Measurements from ENCODE around the gene ATG4B.

The ATG4B gene

GRCh38 chr2:241595600-241596140, 41.8 kb upstream of the ATG4B start:
- Histone ChIP-seq H2BK120ac (ENCODE audit: low read depth, low read length) (no peak overlapping the region), H3K79me2 (ENCODE audit: control insufficient read depth, insufficient read depth, low read length) (no peaks in the 10 kb centered on the region), H3K9ac (ENCODE audit: low read length) (no peak overlapping the region), H4K5ac (ENCODE audit: low read length) (no peak overlapping the region), H2AK5ac (ENCODE audit: low read length) (no peak overlapping the region), H3K27ac (ENCODE audit: low read depth, low read length) (no peak overlapping the region), H3K4me3 (ENCODE audit: low read length) (no peak overlapping the region), H2BK5ac (ENCODE audit: low read length) (no peak overlapping the region), H3K4ac (ENCODE audit: low read depth, low read length) (no peak overlapping the region), H3K23ac (ENCODE audit: low read length) (no peak overlapping the region), H3K4me2 (ENCODE audit: low read length) (no peak overlapping the region), H3K79me1 (ENCODE audit: low read length) (no peaks in the 10 kb centered on the region), H3K36me3 (ENCODE audit: control insufficient read depth, insufficient read depth, low read length) (peaks cover 1% of the 10 kb centered on the region), H2BK15ac (replicated peaks; ENCODE audit: low read depth) (no peak overlapping the region), H3K27me3 (ENCODE audit: insufficient read depth, low read length, poor library complexity) (no peaks in the 10 kb centered on the region), H3K56ac (ENCODE audit: low read length) (no peak overlapping the region), H3K4me1 (ENCODE audit: control insufficient read depth, low read depth, low read length) (no peaks in the 10 kb centered on the region), H4K8ac (ENCODE audit: low read depth, low read length) (no peak overlapping the region), H3K18ac (ENCODE audit: low read length) (no peak overlapping the region)
- peak; percentile 61 for DNase-seq
- no CpG with 5 or more reads among the region's 15 CpGs for WGBS (ENCODE audit: extremely low coverage, insufficient coverage, low lambda C conversion rate)

- WGBS (ENCODE audit: extremely low coverage, insufficient coverage, low lambda C conversion rate), result no CpG with 5 or more reads among the region's 6 CpGs
- Histone ChIP-seq H3K56ac (ENCODE audit: low read length) (no peak overlapping the region), H3K9ac (ENCODE audit: low read length) (no peak overlapping the region)
These were observed 39.9 kb upstream of the ATG4B start for GRCh38 chr2:241597561-241597960.

DNA sequence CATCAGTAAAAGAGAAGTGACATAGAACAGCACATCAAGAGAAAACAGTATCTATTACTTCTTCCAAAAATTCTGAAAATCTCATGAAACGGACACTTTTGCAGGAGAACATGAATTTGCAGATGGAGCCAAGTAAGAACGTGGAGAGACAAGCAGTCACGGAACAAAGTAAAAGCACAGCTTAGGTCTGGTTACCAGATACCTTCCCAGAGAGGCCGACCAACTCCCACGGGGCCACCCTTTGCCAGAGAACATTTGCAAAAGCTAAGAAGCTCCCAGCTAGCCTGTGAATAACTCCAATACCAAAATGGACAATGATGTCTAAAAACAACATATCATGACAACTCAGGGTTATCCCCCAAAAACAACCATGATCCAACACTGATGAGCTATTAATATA, 39.4 kb upstream of the ATG4B start:
- Histone ChIP-seq H2BK5ac (ENCODE audit: low read length) (no peak overlapping the region), H3K79me2 (ENCODE audit: control insufficient read depth, insufficient read depth, low read length) (no peaks in the 10 kb centered on the region), H3K18ac (ENCODE audit: low read length) (no peak overlapping the region), H3K4me3 (ENCODE audit: low read length) (no peak overlapping the region), H4K8ac (ENCODE audit: low read depth, low read length) (no peak overlapping the region), H3K27me3 (ENCODE audit: insufficient read depth, low read length, poor library complexity) (no peaks in the 10 kb centered on the region), H2AK5ac (ENCODE audit: low read length) (no peak overlapping the region), H3K23ac (ENCODE audit: low read length) (no peak overlapping the region), H3K27ac (ENCODE audit: low read depth, low read length) (no peak overlapping the region), H3K4me2 (ENCODE audit: low read length) (no peak overlapping the region), H2BK120ac (ENCODE audit: low read depth, low read length) (no peak overlapping the region), H3K56ac (ENCODE audit: low read length) (no peak overlapping the region), H4K5ac (ENCODE audit: low read length) (no peak overlapping the region), H3K9ac (ENCODE audit: low read length) (no peak overlapping the region), H3K79me1 (ENCODE audit: low read length) (no peaks in the 10 kb centered on the region), H3K36me3 (ENCODE audit: control insufficient read depth, insufficient read depth, low read length) (peaks cover 3% of the 10 kb centered on the region), H2BK15ac (replicated peaks; ENCODE audit: low read depth) (no peak overlapping the region), H3K4me1 (ENCODE audit: control insufficient read depth, low read depth, low read length) (no peaks in the 10 kb centered on the region), H3K4ac (ENCODE audit: low read depth, low read length) (no peak overlapping the region)
- DNase-seq, result no peak
- no CpG with 5 or more reads among the region's 5 CpGs for WGBS (ENCODE audit: extremely low coverage, insufficient coverage, low lambda C conversion rate)

More at GRCh38 chr2:241597561-241597960, 39.9 kb upstream of the ATG4B start:
- Histone ChIP-seq H3K79me2 (ENCODE audit: control insufficient read depth, insufficient read depth, low read length) (no peaks in the 10 kb centered on the region), H3K27me3 (ENCODE audit: insufficient read depth, low read length, poor library complexity) (no peaks in the 10 kb centered on the region), H3K23ac (ENCODE audit: low read length) (no peak overlapping the region), H3K36me3 (ENCODE audit: control insufficient read depth, insufficient read depth, low read length) (peaks cover 3% of the 10 kb centered on the region), H2BK5ac (ENCODE audit: low read length) (no peak overlapping the region), H2BK15ac (replicated peaks; ENCODE audit: low read depth) (no peak overlapping the region), H3K4me1 (ENCODE audit: control insufficient read depth, low read depth, low read length) (no peaks in the 10 kb centered on the region), H3K79me1 (ENCODE audit: low read length) (no peaks in the 10 kb centered on the region), H3K18ac (ENCODE audit: low read length) (no peak overlapping the region), H3K4ac (ENCODE audit: low read depth, low read length) (no peak overlapping the region), H2BK120ac (ENCODE audit: low read depth, low read length) (no peak overlapping the region), H4K8ac (ENCODE audit: low read depth, low read length) (no peak overlapping the region), H3K4me3 (ENCODE audit: low read length) (no peak overlapping the region), H3K27ac (ENCODE audit: low read depth, low read length) (no peak overlapping the region), H4K5ac (ENCODE audit: low read length) (no peak overlapping the region), H2AK5ac (ENCODE audit: low read length) (no peak overlapping the region), H3K4me2 (ENCODE audit: low read length) (no peak overlapping the region)
- no peak for DNase-seq

GRCh38 chr2:241598487-241598886, 39.0 kb upstream of the ATG4B start:
- no CpG with 5 or more reads among the region's 1 CpG for WGBS (ENCODE audit: extremely low coverage, insufficient coverage, low lambda C conversion rate)
- Histone ChIP-seq H3K4me3 (ENCODE audit: low read length) (no peak overlapping the region), H3K4me2 (ENCODE audit: low read length) (no peak overlapping the region), H3K79me2 (ENCODE audit: control insufficient read depth, insufficient read depth, low read length) (no peaks in the 10 kb centered on the region), H3K79me1 (ENCODE audit: low read length) (no peaks in the 10 kb centered on the region), H3K4ac (ENCODE audit: low read depth, low read length) (no peak overlapping the region), H4K5ac (ENCODE audit: low read length) (no peak overlapping the region), H2BK15ac (replicated peaks; ENCODE audit: low read depth) (no peak overlapping the region), H3K56ac (ENCODE audit: low read length) (no peak overlapping the region), H3K27me3 (ENCODE audit: insufficient read depth, low read length, poor library complexity) (no peaks in the 10 kb centered on the region), H3K23ac (ENCODE audit: low read length) (no peak overlapping the region), H2BK5ac (ENCODE audit: low read length) (no peak overlapping the region), H3K18ac (ENCODE audit: low read length) (no peak overlapping the region), H3K9ac (ENCODE audit: low read length) (no peak overlapping the region), H3K36me3 (ENCODE audit: control insufficient read depth, insufficient read depth, low read length) (peaks cover 3% of the 10 kb centered on the region), H2BK120ac (ENCODE audit: low read depth, low read length) (no peak overlapping the region), H2AK5ac (ENCODE audit: low read length) (no peak overlapping the region), H3K4me1 (ENCODE audit: control insufficient read depth, low read depth, low read length) (no peaks in the 10 kb centered on the region), H3K27ac (ENCODE audit: low read depth, low read length) (no peak overlapping the region), H4K8ac (ENCODE audit: low read depth, low read length) (no peak overlapping the region)
- DNase-seq, result peak; percentile 57

DNA sequence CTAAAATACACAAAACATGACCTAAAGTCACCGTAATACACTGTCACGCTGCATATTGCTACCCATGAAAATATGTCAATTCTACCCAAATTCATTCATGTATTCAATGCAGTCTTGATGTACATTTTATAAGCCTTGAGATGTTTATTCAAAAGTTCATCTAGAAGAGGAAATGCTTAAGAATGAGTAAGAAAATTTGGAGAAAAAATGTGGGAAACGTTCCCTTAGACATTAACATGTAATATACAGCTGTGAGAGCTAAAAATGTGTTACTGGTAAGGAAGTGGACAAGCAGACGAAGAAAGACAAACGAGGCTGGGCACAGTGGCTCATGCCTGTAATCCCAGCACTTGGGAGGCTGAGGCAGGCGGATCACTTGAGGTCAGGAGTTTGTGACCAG, 37.9 kb upstream of the ATG4B start:
- Histone ChIP-seq H2BK120ac (ENCODE audit: low read depth, low read length) (no peak overlapping the region), H3K4me3 (ENCODE audit: low read length) (no peak overlapping the region), H3K79me2 (ENCODE audit: control insufficient read depth, insufficient read depth, low read length) (no peaks in the 10 kb centered on the region), H3K4me1 (ENCODE audit: control insufficient read depth, low read depth, low read length) (no peaks in the 10 kb centered on the region), H2AK5ac (ENCODE audit: low read length) (no peak overlapping the region), H4K8ac (ENCODE audit: low read depth, low read length) (no peak overlapping the region), H2BK5ac (ENCODE audit: low read length) (no peak overlapping the region), H3K4ac (ENCODE audit: low read depth, low read length) (no peak overlapping the region), H3K56ac (ENCODE audit: low read length) (no peak overlapping the region), H3K9ac (ENCODE audit: low read length) (no peak overlapping the region), H2BK15ac (replicated peaks; ENCODE audit: low read depth) (no peak overlapping the region), H3K27ac (ENCODE audit: low read depth, low read length) (no peak overlapping the region), H3K18ac (ENCODE audit: low read length) (no peak overlapping the region), H3K36me3 (ENCODE audit: control insufficient read depth, insufficient read depth, low read length) (peaks cover 3% of the 10 kb centered on the region), H4K5ac (ENCODE audit: low read length) (no peak overlapping the region), H3K23ac (ENCODE audit: low read length) (no peak overlapping the region), H3K79me1 (ENCODE audit: low read length) (no peaks in the 10 kb centered on the region), H3K27me3 (ENCODE audit: insufficient read depth, low read length, poor library complexity) (no peaks in the 10 kb centered on the region), H3K4me2 (ENCODE audit: low read length) (no peak overlapping the region)
- WGBS (ENCODE audit: extremely low coverage, insufficient coverage, low lambda C conversion rate), result no CpG with 5 or more reads among the region's 6 CpGs
- no peak for DNase-seq

DNA sequence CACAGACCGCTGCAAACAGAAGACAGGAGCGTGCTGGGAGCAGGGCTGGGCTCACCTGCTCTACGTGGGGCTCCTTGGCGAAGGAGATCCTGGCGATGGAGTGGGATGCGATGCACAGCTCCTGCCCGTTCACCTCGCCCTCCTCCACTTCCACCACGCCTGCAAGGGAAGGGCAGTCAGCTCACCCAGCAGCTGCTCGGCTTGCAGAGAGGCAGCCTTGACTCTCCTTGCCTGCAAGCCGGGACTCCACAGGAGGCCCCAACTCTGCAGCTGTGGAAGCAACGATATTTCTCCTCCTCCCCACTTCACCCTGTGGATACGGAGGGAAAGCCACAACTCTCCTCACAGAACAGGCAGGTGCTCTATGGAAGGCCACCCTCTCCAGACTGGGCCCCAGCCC, 35.7 kb upstream of the ATG4B start:
- Histone ChIP-seq H3K4me2 (ENCODE audit: low read length) (no peak overlapping the region), H4K8ac (ENCODE audit: low read depth, low read length) (no peak overlapping the region), H2BK5ac (ENCODE audit: low read length) (no peak overlapping the region), H3K4me3 (ENCODE audit: low read length) (no peak overlapping the region), H3K56ac (ENCODE audit: low read length) (no peak overlapping the region), H3K27ac (ENCODE audit: low read depth, low read length) (no peak overlapping the region), H3K18ac (ENCODE audit: low read length) (no peak overlapping the region), H3K36me3 (ENCODE audit: control insufficient read depth, insufficient read depth, low read length) (peaks cover 5% of the 10 kb centered on the region), H3K79me2 (ENCODE audit: control insufficient read depth, insufficient read depth, low read length) (no peaks in the 10 kb centered on the region), H3K4ac (ENCODE audit: low read depth, low read length) (no peak overlapping the region), H4K5ac (ENCODE audit: low read length) (no peak overlapping the region), H3K9ac (ENCODE audit: low read length) (no peak overlapping the region), H2AK5ac (ENCODE audit: low read length) (no peak overlapping the region), H2BK120ac (ENCODE audit: low read depth, low read length) (no peak overlapping the region), H2BK15ac (replicated peaks; ENCODE audit: low read depth) (no peak overlapping the region), H3K4me1 (ENCODE audit: control insufficient read depth, low read depth, low read length) (no peaks in the 10 kb centered on the region), H3K23ac (ENCODE audit: low read length) (no peak overlapping the region), H3K79me1 (ENCODE audit: low read length) (no peaks in the 10 kb centered on the region), H3K27me3 (ENCODE audit: insufficient read depth, low read length, poor library complexity) (no peaks in the 10 kb centered on the region)
- DNase-seq, result no peak
- WGBS (ENCODE audit: extremely low coverage, insufficient coverage, low lambda C conversion rate), result no CpG with 5 or more reads among the region's 13 CpGs

Data from mesendoderm (in vitro differentiated cells).